ENCODE measurements around the gene IMP3.

GRCh38 chr15:75622505-75622904, 17.5 kb downstream of the IMP3 start:
- TF ChIP-seq CTCF (IDR thresholded peaks at IDR 0.05; ENCODE audit: poor library complexity, severe bottlenecking) (no peak), MXI1 (conservative IDR thresholded peaks at IDR 0.05; ENCODE audit: poor library complexity, severe bottlenecking) (no peak), EZH2 (IDR thresholded peaks at IDR 0.05; ENCODE audit: borderline replicate concordance, insufficient read depth, low read length, poor library complexity, severe bottlenecking) (no peak), POLR2AphosphoS5 (IDR thresholded peaks at IDR 0.05) (no peak), RAD21 (conservative IDR thresholded peaks at IDR 0.05) (no peak), REST (IDR thresholded peaks at IDR 0.05; ENCODE audit: borderline replicate concordance) (no peak)
